SKM-1 treated with dmso at 0.1 percent for 144 hours (cell line): ENCODE measurements around the gene WDR49.

ENCODE experiments used
- DNase-seq: peaks from one replicate; lab custom pipeline; 2025; ENCODE audit not compliant: unreplicated experiment; lab: John Stamatoyannopoulos, UW

Gene WDR49

DNA sequence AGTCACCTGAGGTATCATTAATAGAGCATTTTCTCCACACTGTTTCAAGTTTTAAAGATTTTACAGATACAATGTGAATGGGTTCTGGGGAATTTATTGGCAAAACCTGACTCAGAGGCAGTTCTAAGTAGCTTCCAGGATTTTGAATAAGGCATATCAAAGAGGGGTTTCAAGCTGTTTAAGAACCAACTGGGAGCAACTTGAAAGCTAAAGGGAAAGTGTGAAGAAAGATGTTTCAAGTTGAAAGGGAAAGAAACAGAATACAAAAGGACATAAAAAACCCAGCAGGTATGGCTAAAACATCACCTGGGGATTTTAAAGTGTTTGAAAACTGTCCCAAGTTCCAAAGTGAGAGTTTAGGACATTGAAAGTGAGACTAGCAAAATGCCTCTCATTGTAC, 162.1 kb downstream of the WDR49 start:
- DNase-seq = no peak

DNA sequence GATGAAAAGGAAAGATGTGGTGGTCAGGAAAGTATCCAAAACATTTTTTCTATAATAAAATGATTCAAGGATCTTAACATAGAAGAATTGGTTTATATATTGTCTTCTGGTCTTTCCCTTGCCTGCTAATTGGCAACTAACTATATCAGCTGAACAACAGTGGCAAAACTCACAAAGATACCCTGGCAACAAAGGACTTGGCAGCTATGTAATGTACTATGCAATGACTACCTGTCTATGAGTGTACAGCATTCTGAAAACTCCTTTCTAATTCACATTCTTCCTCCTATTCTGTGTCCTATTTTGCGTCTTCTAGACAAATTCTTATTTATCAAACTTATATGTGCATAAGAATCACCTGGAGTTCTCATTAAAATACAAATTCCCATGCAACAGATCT, 164.2 kb downstream of the WDR49 start:
- DNase-seq = no peak

DNA sequence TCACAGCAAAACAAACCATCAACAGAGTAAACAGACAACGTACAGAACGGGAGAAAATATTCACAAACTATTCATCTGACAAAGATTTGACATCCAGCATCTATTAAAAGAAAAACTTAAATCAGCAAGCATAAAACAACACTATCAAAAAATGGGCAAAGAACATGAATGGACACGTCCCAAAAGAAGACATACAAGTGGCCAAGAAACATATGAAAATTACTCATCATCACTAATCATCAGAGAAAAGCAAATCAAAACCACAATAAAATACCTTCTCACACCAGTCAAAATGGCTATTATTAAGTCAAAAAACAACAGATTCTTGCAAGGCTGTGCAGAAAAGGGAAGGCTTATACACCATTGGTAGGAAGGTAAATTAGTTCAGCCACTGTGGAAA, 166.2 kb downstream of the WDR49 start:
- no peak for DNase-seq

DNA sequence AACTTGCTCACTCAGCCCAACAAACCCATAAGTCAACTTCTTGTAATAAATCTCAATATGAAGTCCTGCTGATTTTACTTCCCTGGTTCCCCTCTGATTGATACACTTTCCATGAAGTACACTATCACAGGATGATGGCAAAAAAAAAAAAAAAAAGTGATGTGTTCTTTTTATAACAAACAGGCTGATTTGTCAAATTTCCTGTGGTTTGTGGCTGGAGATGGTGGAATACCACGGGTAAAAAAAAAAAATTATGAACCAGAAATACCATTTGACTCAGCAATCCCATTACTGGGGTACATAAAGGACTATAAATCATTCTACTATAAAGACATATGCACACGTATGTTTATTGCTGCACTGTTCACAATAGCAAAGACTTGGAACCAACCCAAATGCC, 169.2 kb downstream of the WDR49 start:
- DNase-seq = no peak

DNA sequence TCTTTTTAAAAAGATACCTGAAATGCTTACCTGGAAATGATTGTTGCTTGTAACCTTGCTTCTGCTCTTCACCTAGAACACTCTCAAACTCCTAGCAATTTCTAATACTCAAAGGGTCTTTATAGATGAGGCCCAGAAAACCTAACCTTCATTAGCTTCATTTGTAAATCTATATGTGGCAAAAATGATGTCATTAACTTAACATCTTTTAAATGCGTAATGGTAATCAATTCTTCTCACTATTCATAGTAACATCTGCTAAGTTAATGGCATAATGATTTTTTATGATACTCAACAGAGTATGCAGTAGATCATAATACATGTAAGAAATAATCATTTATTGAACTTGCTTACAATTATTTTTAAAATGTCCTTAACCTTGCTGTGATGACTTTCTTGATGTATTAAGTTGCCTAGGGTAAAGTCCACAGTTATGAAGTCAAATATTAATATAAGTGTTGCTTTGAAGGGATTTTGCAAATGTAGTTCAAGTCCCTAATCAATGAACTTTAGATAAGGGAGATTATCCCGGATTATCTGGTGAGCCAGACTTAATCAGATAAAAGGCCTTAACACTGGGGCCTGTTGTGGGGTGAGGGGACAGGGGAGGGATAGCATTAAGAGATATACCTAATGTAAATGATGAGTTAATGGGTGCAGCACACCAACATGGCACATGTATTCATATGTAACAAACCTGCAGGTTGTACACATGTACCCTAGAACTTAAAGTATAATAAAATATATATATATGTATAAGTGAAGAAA, 169.8 kb downstream of the WDR49 start:
- no peak for DNase-seq

DNA sequence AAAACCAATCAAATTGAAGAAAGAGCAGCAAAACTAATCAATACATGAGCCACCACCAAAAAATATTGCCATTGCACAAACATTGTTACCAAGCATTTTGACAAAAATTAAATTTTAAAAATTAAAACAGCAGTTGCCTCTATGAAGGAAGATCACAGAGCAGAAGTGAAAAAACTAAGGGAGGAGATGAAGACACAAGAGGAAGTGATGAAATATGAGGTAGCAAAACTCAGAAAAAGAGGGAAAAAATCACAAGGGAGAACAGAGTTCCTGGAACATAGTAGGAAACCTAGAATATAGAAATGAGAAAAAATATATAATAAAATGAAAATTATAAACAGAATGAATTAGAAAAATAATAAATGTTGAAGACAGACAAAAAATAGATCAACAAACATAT, 172.6 kb downstream of the WDR49 start:
- peak; percentile 48 for DNase-seq

DNA sequence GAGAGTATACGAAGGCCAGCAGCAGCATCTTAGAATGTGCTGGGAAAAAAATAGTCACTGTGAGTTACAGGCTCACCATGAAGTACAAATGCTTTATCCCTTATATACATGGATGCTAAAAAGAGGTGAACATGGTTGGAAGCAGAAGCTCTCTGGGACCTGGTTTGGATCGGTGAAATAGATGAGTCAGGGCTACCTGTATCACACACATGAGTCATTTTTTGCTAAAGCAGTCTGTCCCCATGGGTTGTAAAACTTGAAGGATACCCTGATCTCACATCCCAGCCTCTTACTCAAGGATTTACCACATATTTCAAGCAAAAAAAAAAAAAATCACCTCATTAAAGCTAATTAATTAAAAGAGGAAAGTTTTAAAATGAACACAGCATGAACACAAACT, 173.0 kb downstream of the WDR49 start:
- DNase-seq = no peak

DNA sequence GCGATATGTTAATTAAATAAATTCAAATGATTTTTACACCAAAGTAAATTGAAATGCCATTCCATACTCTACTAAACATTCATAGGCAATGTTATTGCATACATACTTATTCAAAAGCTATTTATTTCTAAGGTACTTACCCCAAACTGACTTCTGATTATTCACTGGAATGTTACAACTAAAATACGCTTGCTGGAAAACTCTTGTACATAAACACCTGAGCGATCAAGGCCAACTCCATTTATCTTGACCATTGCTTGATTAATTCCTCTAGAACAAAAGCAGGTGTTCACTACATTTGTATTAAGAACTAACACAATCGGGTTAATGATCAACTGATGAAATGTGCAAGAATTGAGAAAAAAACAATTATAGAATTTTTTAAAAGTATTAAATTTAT, 179.9 kb downstream of the WDR49 start, which contains the start of gene SERPINI2:
Gene SERPINI2, minus strand, starts transcription at position 180 of the 400 bp plus-strand sequence. CDS start 2,208 bp downstream, outside the sequence.
- no peak for DNase-seq

DNA sequence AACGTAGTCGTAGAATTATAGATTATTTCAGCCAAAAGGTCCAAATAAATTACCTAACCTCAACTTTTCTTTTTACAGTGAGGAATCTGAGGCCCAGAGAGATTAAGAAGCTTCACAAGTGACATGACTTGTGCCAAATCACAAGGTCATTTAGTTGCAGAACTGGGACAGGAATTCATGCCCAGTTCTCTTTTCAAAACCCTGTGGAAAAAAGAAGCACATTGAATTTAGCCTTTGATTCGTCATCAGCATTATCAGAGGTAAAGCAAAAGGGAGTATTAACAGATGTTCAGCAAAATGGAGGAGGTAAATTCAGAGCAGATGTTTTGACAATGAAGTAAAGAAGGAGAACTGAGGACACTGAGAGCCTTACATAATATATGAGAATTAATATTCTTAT, 184.4 kb downstream of the WDR49 start:
- no peak for DNase-seq

DNA sequence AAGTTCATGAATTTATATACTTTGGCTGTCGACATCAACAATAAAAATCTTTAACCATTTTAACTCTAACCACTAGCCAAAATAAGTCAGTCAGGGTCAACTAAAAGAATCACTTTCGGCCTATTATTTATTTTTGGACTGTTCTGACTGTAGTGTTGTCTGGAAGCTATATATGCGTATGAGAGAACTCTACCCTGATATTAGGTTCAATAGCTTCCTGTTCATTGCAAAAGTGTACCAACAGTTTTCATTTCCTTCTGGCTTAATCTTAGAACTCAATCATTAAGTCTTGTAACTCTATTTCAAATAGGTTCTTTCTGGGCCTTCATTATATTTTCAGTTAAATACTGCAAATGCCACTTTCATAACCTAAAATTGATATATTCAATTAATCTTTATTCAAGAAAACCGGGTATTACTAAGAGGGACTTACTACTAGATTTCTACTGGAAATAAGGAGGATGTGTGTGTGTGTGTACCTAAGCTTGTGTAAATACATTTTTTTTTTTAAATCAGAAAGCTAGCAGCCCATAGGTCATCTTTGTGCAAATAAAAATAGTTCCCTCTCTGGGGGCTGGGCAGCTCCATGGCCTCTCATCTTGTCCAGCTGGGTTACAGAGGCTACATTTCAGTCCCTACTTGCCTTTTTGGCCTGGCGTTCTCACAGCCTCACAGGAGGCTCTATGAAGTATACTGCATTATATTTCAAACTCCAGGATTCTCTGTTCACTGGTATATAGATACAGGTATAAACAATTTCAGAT, 185.7 kb downstream of the WDR49 start:
- DNase-seq = no peak

DNA sequence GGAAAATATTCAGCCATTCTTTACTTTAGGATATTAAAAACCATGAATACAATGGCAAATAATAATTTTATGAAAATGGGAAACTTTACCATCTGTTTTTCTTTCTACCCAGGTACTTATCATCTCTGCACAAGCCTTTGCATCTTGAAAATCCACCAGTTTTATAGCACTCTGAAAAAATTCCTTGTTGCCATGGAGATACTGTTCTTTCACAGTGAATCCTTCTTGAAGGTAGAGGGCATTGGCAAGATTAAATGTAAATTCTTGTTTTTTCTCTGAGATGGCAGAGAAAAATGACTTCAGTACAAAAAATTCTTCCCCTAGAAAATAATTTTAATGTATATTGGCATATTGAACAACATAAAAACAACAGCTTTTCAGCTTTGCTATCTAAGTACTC, 186.8 kb downstream of the WDR49 start:
- DNase-seq = no peak

DNA sequence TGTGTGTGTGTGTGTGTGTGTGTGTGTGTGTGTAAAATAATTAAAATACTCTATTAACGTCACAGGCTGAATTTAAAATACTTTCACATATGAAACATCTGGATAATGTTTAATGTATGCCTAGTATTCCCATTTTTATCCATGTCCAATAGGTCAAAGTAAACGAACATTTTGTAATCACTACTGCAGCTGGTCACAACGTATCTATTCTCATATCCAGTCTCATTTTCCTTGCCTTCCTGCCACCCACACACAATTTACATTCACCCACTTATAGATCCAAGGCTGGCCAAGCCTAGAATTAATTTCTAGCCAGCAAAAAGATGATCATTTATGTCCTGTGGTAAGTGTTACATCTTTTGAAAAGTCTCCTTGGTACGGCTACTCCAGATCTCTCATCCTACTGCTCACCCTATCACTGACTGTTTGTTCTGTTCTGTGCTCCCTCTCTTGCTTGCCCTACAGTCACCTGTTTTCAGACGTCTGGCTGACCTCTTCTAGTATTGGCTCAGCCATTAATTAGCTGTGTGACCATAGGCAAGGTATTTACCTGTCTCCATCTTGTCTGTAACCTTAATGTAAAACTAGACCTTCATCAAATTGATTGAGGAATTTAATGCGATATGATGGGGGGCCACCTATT, 197.5 kb downstream of the WDR49 start:
- no peak for DNase-seq

DNA sequence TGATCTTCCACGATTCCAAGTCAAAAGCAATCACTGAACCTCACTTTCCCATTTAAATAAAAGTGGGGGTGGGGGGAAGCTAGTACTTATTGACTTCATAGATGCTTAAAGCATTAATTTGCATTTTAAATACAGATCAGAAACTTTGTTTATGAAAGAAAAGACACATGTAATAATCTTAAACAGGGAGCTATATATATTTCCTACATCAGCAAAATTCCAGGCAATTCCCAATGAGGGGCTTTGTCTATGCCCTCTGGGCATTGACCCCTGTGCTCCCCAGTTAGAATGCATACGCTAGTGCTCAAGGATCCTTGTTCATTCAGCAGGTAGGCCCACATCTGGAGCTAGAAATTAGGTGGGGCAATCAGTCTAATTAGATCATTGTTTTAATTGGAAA, 199.9 kb downstream of the WDR49 start:
- DNase-seq = no peak

DNA sequence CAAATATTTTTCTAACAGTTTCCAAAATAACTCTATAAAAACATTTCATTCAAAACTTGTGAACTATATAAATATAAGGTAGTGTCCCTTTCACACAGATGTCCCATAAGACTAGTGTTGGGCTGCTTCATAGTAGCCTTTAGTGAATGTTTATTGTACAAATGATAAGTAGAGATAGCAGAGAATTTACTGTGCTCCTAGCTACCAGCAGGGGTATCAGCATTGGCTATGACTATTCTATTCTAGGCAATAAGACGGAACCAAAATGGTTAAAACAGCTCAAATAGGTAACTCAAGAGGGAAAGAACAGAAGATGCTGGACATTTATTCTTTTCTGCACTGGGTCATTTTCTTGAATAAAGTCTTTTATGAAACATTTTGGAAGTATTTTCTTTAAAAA, 202.5 kb downstream of the WDR49 start:
- DNase-seq = no peak

DNA sequence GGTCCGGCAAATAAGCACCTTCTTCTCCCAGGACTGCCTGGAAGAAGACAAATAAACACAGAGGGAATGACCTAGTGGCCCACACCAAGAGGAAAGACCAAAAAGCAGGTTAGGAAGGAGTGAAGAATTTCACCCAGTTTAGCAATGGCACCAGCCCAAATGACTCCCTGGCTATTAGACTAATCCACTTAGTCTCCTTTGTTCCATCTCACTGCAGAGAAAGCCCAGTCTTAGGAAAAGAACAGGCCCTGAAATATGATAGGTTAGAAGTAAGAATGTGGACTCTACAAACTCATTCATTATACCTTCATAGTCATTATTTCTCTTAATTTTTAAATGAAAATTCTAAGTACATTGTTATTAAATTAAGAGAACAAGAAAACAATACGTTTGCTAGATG, 203.1 kb downstream of the WDR49 start:
- no peak for DNase-seq

DNA sequence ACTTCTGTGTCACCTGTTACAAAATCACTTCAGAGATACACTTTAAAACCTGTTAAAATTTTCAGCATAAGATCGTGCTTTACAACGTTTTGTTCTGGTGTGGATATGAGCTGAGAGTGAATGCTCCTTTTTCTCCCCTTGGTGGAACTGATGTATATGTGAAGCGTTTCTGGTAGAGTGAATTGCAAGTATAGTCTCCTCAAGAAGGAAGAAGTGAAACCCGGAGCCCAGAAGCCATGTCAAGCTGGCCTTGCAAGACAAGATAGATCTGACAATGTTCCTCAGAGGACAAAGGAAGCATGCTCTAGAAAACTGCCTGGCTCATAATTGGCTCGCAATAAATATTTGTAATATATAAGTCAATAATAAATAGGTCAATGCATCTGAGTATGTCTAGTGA, 203.5 kb downstream of the WDR49 start:
- peak; percentile 11 for DNase-seq

DNA sequence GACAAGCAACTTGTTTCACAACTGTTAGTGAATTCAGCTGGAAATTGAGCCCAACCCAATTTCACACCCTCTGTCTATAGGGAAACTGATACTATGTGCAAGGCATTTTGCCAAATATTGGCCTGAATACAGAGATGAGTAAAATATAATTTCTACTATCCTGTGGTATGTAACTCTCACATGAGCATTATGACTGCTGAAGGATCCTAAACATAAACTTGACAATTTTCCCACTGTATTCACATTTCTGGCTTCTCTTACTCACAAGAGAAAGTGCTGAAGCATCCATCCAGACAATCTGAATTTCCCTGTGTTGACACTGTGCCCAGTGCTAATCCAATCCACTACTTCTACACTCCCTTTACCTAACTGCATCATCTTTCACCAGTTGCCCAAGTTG, 208.3 kb downstream of the WDR49 start:
- DNase-seq = no peak

DNA sequence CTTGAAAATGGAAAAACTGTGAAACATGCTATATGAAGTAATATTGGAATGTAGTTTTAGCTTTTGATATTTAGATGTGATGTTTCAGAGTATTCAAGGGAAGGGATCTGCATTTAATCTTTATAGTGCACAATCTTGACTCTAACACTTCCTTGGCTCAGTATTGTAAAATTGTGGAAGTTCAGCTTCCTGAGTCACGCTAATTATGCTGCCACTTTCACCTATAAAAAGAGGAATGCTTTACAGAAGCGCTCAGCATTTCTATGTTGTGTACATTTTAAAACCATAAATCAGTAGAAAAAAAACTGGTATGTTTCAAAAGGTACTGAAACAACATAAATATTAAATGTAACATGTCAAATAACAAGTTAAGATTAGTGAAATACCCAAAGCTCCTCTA, 212.5 kb downstream of the WDR49 start:
- no peak for DNase-seq

DNA sequence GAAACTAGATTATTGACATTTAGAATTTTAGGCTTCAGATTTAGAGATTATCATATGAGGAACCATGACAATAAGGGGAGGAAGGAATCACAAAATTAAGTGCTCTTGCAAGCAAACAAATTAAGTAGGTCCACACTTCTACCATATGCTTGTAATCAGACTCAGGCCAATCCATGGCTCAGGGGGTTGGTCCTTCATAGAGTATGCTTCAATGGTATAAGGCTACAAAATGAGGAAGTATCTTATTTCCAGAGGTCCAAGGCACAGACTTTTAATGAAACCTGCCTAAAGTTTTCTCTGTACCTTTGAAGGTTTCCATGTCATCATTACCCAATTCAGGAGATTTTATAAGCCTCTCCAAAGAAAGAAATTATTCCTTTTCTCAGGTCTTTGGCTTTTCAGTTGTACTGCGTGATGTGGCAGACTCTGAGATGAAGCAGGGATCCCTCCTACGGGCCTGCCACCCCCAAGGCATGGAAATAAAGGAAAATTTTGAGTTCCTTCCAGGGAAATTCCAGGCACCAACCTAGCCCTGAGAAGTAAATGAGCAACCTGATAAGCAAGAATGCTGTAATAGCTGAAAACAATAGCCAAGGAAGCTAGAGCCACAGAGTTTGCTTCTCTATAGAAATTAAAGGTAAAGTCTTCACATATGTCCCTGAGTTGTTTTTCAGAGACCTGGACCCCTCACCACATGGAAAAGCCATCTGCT, 216.2 kb downstream of the WDR49 start:
- no peak for DNase-seq
